ENCODE data around the gene FRMPD1.

DNA sequence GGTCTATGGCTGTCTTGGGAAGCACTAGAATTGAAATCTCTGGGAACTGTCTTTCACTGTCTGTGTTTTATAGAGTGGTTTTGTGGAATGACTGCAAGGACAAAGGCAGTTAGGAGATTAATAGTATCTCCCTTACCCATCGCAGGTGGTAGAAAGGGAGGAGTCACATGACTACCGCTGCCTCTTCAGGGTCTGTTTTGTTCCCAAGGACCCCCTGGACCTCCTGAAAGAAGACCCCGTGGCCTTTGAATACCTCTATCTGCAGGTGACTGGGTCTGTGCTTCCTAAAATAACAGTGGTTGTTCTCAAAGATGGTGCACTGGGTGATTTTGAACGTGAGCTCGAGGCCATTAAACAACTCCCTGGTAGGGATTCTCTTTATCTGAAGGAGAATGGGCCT lies 80.1 kb downstream of the FRMPD1 start:
- TF ChIP-seq, protein P1, sequence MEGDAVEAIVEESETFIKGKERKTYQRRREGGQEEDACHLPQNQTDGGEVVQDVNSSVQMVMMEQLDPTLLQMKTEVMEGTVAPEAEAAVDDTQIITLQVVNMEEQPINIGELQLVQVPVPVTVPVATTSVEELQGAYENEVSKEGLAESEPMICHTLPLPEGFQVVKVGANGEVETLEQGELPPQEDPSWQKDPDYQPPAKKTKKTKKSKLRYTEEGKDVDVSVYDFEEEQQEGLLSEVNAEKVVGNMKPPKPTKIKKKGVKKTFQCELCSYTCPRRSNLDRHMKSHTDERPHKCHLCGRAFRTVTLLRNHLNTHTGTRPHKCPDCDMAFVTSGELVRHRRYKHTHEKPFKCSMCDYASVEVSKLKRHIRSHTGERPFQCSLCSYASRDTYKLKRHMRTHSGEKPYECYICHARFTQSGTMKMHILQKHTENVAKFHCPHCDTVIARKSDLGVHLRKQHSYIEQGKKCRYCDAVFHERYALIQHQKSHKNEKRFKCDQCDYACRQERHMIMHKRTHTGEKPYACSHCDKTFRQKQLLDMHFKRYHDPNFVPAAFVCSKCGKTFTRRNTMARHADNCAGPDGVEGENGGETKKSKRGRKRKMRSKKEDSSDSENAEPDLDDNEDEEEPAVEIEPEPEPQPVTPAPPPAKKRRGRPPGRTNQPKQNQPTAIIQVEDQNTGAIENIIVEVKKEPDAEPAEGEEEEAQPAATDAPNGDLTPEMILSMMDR (conservative IDR thresholded peaks at IDR 0.05), result no peak
- no peak for TF ChIP-seq EZH2 (IDR thresholded peaks at IDR 0.05; ENCODE audit: low read depth)
